Upper lobe of left lung (tissue), 6 donors: ENCODE data around the gene FAM83C. TPM values are rescaled to one million over a fixed set of nuclear protein-coding genes. Genes with fewer than 3 reads are reported as not detected.

Source experiments
- ATAC-seq, 2 donors: fragments of 200-7000 bp; cut with Tn5 transposase; one replicate each; pipeline ENCODE4 v1.9.1; 2022; ENCODE audit warnings: mild to moderate bottlenecking in 2 of 2, moderate library complexity in 2 of 2; ENCODE audit not compliant: low FRiP score in 2 of 2
- DNase-seq, 2 donors: peaks; one replicate each; pipeline ENCODE4 v3.0.0-alpha.2; 2019 to 2020
- H3K27ac ChIP-seq, 4 donors: fragments of 200-600 bp; sonication (generic); one replicate each; pipeline ENCODE4 v1.5.1; 2016 to 2019
- H3K27me3 ChIP-seq, 4 donors: fragments of 200-600 bp; sonication (generic); one replicate each; pipeline ENCODE4 v1.5.1; 2017 to 2019
- H3K36me3 ChIP-seq, 4 donors: fragments of 200-600 bp; sonication (generic); one replicate each; pipeline ENCODE4 v1.5.1; 2016 to 2019
- H3K4me1 ChIP-seq, 4 donors: fragments of 200-600 bp; sonication (generic); one replicate each; pipeline ENCODE4 v1.5.1; 2018 to 2019
- H3K4me3 ChIP-seq, 4 donors: fragments of 200-600 bp; sonication (generic); one replicate each; pipeline ENCODE4 v1.5.1; 2017 to 2019; ENCODE audit warnings: mild to moderate bottlenecking in 2 of 4, moderate library complexity in 1 of 4
- H3K9me3 ChIP-seq, 4 donors: fragments of 200-600 bp; sonication (generic); one replicate each; pipeline ENCODE4 v1.5.1; 2018 to 2019
- CTCF ChIP-seq, 6 experiments: fragments of 450-650 bp in 4 of 6; fragments of 200-600 bp in 2 of 6; sonication (generic) in 2 of 6; IDR thresholded peaks; one replicate each; pipeline ENCODE4 v1.5.1; 2016 to 2019; ENCODE audit warnings: antibody characterized with exemption in 6 of 6
- EP300 ChIP-seq, 4 donors: sonication (generic); formaldehyde crosslinking; IDR thresholded peaks; one replicate each; pipeline ENCODE4 v1.5.1; 2017; ENCODE audit warnings: antibody characterized with exemption in 4 of 4, control low read depth in 2 of 4
- POLR2A ChIP-seq, 4 donors: fragments of 450-650 bp; IDR thresholded peaks; one replicate each; pipeline ENCODE4 v1.5.1; 2016 to 2017; ENCODE audit warnings: antibody characterized with exemption in 4 of 4, mild to moderate bottlenecking in 2 of 4
- POLR2AphosphoS5 ChIP-seq, 2 donors: sonication (generic); formaldehyde crosslinking; IDR thresholded peaks; one replicate each; pipeline ENCODE4 v1.5.1; 2017; ENCODE audit warnings: antibody characterized with exemption in 2 of 2
- WGBS, 2 donors: methylation state at CpG; one replicate each; pipeline ENCODE4 v1.1.5; 2017 to 2018; 5-methylcytosine and 5-hydroxymethylcytosine counted together
- total RNA-seq, 6 donors: library from RNA; depleted of rRNA in 4 of 6; stranded (reverse); fragments of >200 nt in 4 of 6; gene quantifications; one replicate each; pipeline versions ENCODE4 v1.1.0 to v1.2.1, GENCODE V29; 2016 to 2021
- donor health status: DM: no; HTN: no; CAD: no; lungs with moderate emphysema.
- donor health status: DM: no; HTN: yes; CAD: no; lungs with severe emphysema.

FAM83C gene
- total RNA-seq, 6 donors from 2014 or later = not detected

- Histone ChIP-seq H3K36me3 (peaks cover under 1 to 16% (median 6%) of the 10 kb centered on the region in 4 donors), H3K27me3 (no peaks in the 10 kb centered on the region), H3K4me3 (peak overlapping the region; percentile 80 to 99 (median 90)), H3K27ac (peak overlapping the region in 3 of 4 donors; percentile 84 to 90 (median 84)), H3K9me3 (no peaks in the 10 kb centered on the region), H3K4me1 (peaks cover 10 to 25% (median 18%) of the 10 kb centered on the region in 4 donors)
- ATAC-seq (no peak), DNase-seq (no peak)
- WGBS, 2 donors = 48 to 55% methylated on average over 19 of the region's 19 CpGs
- TF ChIP-seq POLR2AphosphoS5 (IDR thresholded peaks at IDR 0.05) = no peak
- no peak for TF ChIP-seq POLR2A (IDR thresholded peaks at IDR 0.05)
- TF ChIP-seq CTCF (IDR thresholded peaks at IDR 0.05) = no peak
- TF ChIP-seq EP300 (IDR thresholded peaks at IDR 0.05) = no peak
These were observed 7.0 kb downstream of the FAM83C start for GRCh38 chr20:35284992-35285805.

GRCh38 chr20:35284267-35284991 is 7.8 kb downstream of the FAM83C start, which contains the start of gene EIF6:
Gene EIF6 (minus strand): TSS chr20:35284772. CDS start chr20:35284487, 285 bp downstream.
- DNase-seq (peak; percentile 83 to 94), ATAC-seq (peak; percentile 93 to 96)
- 2% methylated on average over 24 to 45 of the region's 61 CpGs for WGBS, 2 donors
- peaks cover 3 to 24% (median 13%) of the 10 kb centered on the region in 4 donors for H3K36me3 ChIP-seq
- H3K4me1 ChIP-seq = peaks cover 10 to 25% (median 18%) of the 10 kb centered on the region in 4 donors
- TF ChIP-seq POLR2A (IDR thresholded peaks at IDR 0.05) (peak in 2 of 4 donors; percentile 7 to 38), EP300 (IDR thresholded peaks at IDR 0.05) (no peak), CTCF (IDR thresholded peaks at IDR 0.05) (no peak), POLR2AphosphoS5 (IDR thresholded peaks at IDR 0.05) (peak; percentile 49 to 64)
- peak within 1 kb of the TSS; percentile 84 to 90 (median 84) for H3K27ac ChIP-seq
- peak within 1 kb of the TSS; percentile 80 to 99 (median 90) for H3K4me3 ChIP-seq
- H3K27me3 ChIP-seq = no peaks in the 10 kb centered on the region
- H3K9me3 ChIP-seq = no peaks in the 10 kb centered on the region

GRCh38 chr20:35283441-35284266 is 8.6 kb downstream of the FAM83C start:
- Histone ChIP-seq H3K4me1 (peaks cover 10 to 25% (median 18%) of the 10 kb centered on the region in 4 donors), H3K36me3 (peaks cover 5 to 31% (median 20%) of the 10 kb centered on the region in 4 donors), H3K9me3 (no peaks in the 10 kb centered on the region), H3K27ac (peak overlapping the region; percentile 84 to 90 (median 84)), H3K4me3 (peak overlapping the region; percentile 80 to 99 (median 90)), H3K27me3 (no peaks in the 10 kb centered on the region)
- ATAC-seq = peak; percentile 1 to 22
- DNase-seq = no peak
- WGBS, 2 donors = 22 to 29% methylated on average over 17 to 24 of the region's 24 CpGs
- TF ChIP-seq EP300 (IDR thresholded peaks at IDR 0.05) (no peak), POLR2AphosphoS5 (IDR thresholded peaks at IDR 0.05) (no peak), POLR2A (IDR thresholded peaks at IDR 0.05) (no peak), CTCF (IDR thresholded peaks at IDR 0.05) (no peak)

- DNase-seq = no peak
- Histone ChIP-seq H3K27me3 (no peaks in the 10 kb centered on the region), H3K4me3 (no peak overlapping the region), H3K4me1 (peaks cover 22 to 39% (median 27%) of the 10 kb centered on the region in 4 donors), H3K9me3 (no peaks in the 10 kb centered on the region), H3K27ac (no peak overlapping the region), H3K36me3 (peaks cover 5 to 36% (median 23%) of the 10 kb centered on the region in 4 donors)
- ATAC-seq = no peak
- 95 to 96% methylated on average over 10 of the region's 10 CpGs for WGBS, 2 donors
- no peak for TF ChIP-seq POLR2A (IDR thresholded peaks at IDR 0.05)
- TF ChIP-seq EP300 (IDR thresholded peaks at IDR 0.05) = no peak
- no peak for TF ChIP-seq CTCF (IDR thresholded peaks at IDR 0.05)
- no peak for TF ChIP-seq POLR2AphosphoS5 (IDR thresholded peaks at IDR 0.05)
These were observed 10.6 kb downstream of the FAM83C start for GRCh38 chr20:35281506-35282101.
